Omental fat pad (tissue), 4 donors: ENCODE data around the gene SGMS1. TPM values are rescaled to one million over a fixed set of nuclear protein-coding genes. Genes with fewer than 3 reads are reported as not detected.

ENCODE experiments used
- ATAC-seq: fragments of 150-250 bp; one replicate; pipeline ENCODE4 v1.9.1; 2016; ENCODE audit warnings: mild to moderate bottlenecking, moderate library complexity; ENCODE audit not compliant: low FRiP score
- DNase-seq: peaks from one replicate; pipeline ENCODE4 v3.0.0-alpha.2; 2019; ENCODE audit warnings: low spot score
- CTCF ChIP-seq, 3 donors: fragments of 450-650 bp; IDR thresholded peaks; one replicate each; pipeline ENCODE4 v1.5.1; 2016 to 2017; ENCODE audit warnings: antibody characterized with exemption in 3 of 3, mild to moderate bottlenecking in 3 of 3, moderate library complexity in 2 of 3
- total RNA-seq, 4 donors: library from RNA; depleted of rRNA; stranded (reverse); fragments of >200 nt; gene quantifications; one replicate each; pipeline ENCODE4 v1.1.0, GENCODE V29; 2016

The SGMS1 gene
- total RNA-seq, 4 donors from 2014 or later, result 82.5 to 136 (median 96.4) TPM

- DNase-seq, result no peak
- ATAC-seq, result no peak
- no peak for TF ChIP-seq CTCF (IDR thresholded peaks at IDR 0.05)
Measured at GRCh38 chr10:50347394-50347802, 276.4 kb downstream of the SGMS1 start.

GRCh38 chr10:50346942-50347341, 276.8 kb downstream of the SGMS1 start:
- TF ChIP-seq CTCF (IDR thresholded peaks at IDR 0.05), result no peak
- ATAC-seq, result no peak
- DNase-seq, result no peak

GRCh38 chr10:50345545-50345944, 278.2 kb downstream of the SGMS1 start:
- no peak for DNase-seq
- ATAC-seq, result no peak
- no peak for TF ChIP-seq CTCF (IDR thresholded peaks at IDR 0.05)

GRCh38 chr10:50343702-50344331, 279.9 kb downstream of the SGMS1 start:
- no peak for DNase-seq
- ATAC-seq, result no peak
- TF ChIP-seq CTCF (IDR thresholded peaks at IDR 0.05), result no peak

- no peak for ATAC-seq
- TF ChIP-seq CTCF (IDR thresholded peaks at IDR 0.05), result no peak
- DNase-seq, result no peak
Measured at GRCh38 chr10:50341987-50342386, 281.8 kb downstream of the SGMS1 start.

GRCh38 chr10:50336140-50336539, 287.6 kb downstream of the SGMS1 start:
- ATAC-seq (no peak), DNase-seq (no peak)
- no peak for TF ChIP-seq CTCF (IDR thresholded peaks at IDR 0.05)

- ATAC-seq, result no peak
- DNase-seq, result no peak
- TF ChIP-seq CTCF (IDR thresholded peaks at IDR 0.05), result no peak
Measured at GRCh38 chr10:50335397-50335796, 288.4 kb downstream of the SGMS1 start.
